Measurements from ENCODE around the gene AS3MT.

AS3MT gene

DNA sequence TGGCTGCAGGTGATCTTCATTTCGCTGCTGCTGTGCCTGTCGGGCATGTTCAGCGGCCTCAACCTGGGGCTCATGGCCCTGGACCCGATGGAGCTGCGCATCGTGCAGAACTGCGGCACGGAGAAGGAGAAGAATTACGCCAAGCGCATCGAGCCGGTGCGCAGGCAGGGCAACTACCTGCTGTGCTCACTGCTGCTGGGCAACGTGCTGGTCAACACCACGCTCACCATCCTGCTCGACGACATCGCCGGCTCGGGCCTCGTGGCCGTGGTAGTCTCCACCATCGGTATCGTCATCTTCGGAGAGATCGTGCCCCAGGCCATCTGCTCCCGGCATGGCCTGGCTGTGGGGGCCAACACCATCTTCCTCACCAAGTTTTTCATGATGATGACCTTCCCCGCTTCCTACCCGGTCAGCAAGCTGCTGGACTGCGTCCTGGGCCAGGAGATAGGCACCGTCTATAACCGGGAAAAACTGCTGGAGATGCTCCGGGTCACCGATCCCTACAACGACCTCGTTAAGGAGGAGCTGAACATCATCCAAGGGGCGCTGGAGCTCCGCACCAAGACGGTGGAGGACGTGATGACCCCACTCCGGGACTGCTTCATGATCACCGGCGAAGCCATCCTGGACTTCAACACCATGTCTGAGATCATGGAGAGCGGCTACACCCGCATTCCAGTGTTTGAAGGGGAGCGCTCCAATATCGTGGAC is 50.1 kb downstream of the AS3MT start:
- H3K36me3 ChIP-seq (ENCODE audit: insufficient read depth, low read length) = no peaks in the 10 kb centered on the region; the same call in 1 of the 2 replicates
- peaks cover 48% of the 10 kb centered on the region for H3K4me1 ChIP-seq (ENCODE audit: insufficient read depth, low read length)
- no peaks in the 10 kb centered on the region for H3K9me3 ChIP-seq (ENCODE audit: insufficient read depth, low read length, severe bottlenecking)
- ATAC-seq (ENCODE audit: insufficient read depth, low read depth) = no peak
- H2AFZ ChIP-seq (ENCODE audit: low read depth, low read length) = peak overlapping the region; percentile 96
- no peak overlapping the region; the same call in 1 of the 2 replicates for H3K27ac ChIP-seq (ENCODE audit: low read length)
- H3K4me3 ChIP-seq (ENCODE audit: low read depth in 1 of 2, low read length in 2 of 2) = peak overlapping the region; percentile 65 to 78; a peak in 3 of 4 replicates
- TF ChIP-seq, protein P1, sequence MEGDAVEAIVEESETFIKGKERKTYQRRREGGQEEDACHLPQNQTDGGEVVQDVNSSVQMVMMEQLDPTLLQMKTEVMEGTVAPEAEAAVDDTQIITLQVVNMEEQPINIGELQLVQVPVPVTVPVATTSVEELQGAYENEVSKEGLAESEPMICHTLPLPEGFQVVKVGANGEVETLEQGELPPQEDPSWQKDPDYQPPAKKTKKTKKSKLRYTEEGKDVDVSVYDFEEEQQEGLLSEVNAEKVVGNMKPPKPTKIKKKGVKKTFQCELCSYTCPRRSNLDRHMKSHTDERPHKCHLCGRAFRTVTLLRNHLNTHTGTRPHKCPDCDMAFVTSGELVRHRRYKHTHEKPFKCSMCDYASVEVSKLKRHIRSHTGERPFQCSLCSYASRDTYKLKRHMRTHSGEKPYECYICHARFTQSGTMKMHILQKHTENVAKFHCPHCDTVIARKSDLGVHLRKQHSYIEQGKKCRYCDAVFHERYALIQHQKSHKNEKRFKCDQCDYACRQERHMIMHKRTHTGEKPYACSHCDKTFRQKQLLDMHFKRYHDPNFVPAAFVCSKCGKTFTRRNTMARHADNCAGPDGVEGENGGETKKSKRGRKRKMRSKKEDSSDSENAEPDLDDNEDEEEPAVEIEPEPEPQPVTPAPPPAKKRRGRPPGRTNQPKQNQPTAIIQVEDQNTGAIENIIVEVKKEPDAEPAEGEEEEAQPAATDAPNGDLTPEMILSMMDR (IDR thresholded peaks at IDR 0.05; ENCODE audit: borderline replicate concordance, extremely low read depth, low read length, poor library complexity, severe bottlenecking) = no peak
- no peak for TF ChIP-seq EZH2 (IDR thresholded peaks at IDR 0.05; ENCODE audit: borderline replicate concordance, low read depth, low read length, severe bottlenecking)
- peak; percentile 11 for DNase-seq
- no peaks in the 10 kb centered on the region for H4K20me1 ChIP-seq (ENCODE audit: insufficient read depth, low read length)
- peak overlapping the region; percentile 95 for H3K4me2 ChIP-seq (ENCODE audit: insufficient read depth, low read length)
- no peaks in the 10 kb centered on the region for H3K27me3 ChIP-seq (ENCODE audit: insufficient read depth, low read length, poor library complexity)
- peak overlapping the region; percentile 83 for H3K9ac ChIP-seq (ENCODE audit: low read depth, low read length)
- peaks cover 15% of the 10 kb centered on the region for H3K79me2 ChIP-seq (ENCODE audit: insufficient read depth, low read length)

DNA sequence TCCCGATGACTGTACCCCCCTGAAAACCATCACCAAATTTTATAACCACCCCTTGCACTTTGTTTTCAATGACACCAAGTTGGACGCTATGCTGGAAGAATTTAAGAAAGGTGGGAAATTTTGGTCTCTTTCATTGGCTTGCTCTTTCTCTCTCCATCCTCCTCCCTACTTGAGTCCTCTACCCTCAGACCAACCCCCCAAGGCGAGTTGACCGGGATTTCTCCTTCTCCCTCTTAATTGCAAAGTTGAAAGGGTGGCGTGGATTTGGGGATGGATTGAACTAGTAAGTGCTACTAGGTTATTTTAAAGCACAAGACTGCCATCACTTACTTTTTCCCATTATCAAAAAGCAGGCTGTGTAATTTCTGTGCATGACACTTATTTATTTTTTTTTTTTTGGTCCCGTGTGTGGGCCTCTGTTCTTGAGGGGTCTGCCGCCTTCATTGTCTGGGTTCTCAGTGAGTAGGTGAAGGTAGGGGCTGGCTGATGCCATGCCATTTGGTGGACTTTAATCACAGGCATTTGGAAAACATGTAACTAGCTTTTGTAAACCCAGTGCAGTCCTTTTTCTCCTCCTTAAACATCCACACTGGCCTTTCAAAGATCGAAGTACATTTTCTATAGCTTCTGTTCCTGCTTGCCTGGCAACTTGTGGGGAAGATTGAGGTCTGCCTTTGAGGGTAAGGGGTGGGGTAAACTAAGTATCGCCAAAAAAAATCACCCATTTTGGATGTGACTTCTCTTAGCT is 50.9 kb downstream of the AS3MT start:
- peaks cover 15% of the 10 kb centered on the region for H3K79me2 ChIP-seq (ENCODE audit: insufficient read depth, low read length)
- no peaks in the 10 kb centered on the region for H3K27me3 ChIP-seq (ENCODE audit: insufficient read depth, low read length, poor library complexity)
- peak overlapping the region; percentile 83; the same call in 1 of the 2 replicates for H3K9ac ChIP-seq (ENCODE audit: low read depth, low read length)
- H3K4me3 ChIP-seq (ENCODE audit: low read depth in 1 of 2, low read length in 2 of 2) = peak overlapping the region; percentile 10 to 78; a peak in 2 of 4 replicates
- TF ChIP-seq, protein P1 (IDR thresholded peaks at IDR 0.05; ENCODE audit: borderline replicate concordance, extremely low read depth, low read length, poor library complexity, severe bottlenecking) = no peak
- TF ChIP-seq EZH2 (IDR thresholded peaks at IDR 0.05; ENCODE audit: borderline replicate concordance, low read depth, low read length, severe bottlenecking) = no peak
- H2AFZ ChIP-seq (ENCODE audit: low read depth, low read length) = no peak overlapping the region
- H3K4me1 ChIP-seq (ENCODE audit: insufficient read depth, low read length) = peaks cover 48% of the 10 kb centered on the region
- ATAC-seq (ENCODE audit: insufficient read depth, low read depth) = no peak
- no peaks in the 10 kb centered on the region for H4K20me1 ChIP-seq (ENCODE audit: insufficient read depth, low read length)
- no peak overlapping the region for H3K27ac ChIP-seq (ENCODE audit: low read length)
- peak overlapping the region; percentile 95 for H3K4me2 ChIP-seq (ENCODE audit: insufficient read depth, low read length)
- H3K36me3 ChIP-seq (ENCODE audit: insufficient read depth, low read length) = no peaks in the 10 kb centered on the region; the same call in 1 of the 2 replicates
- DNase-seq = no peak
- no peaks in the 10 kb centered on the region for H3K9me3 ChIP-seq (ENCODE audit: insufficient read depth, low read length, severe bottlenecking)

DNA sequence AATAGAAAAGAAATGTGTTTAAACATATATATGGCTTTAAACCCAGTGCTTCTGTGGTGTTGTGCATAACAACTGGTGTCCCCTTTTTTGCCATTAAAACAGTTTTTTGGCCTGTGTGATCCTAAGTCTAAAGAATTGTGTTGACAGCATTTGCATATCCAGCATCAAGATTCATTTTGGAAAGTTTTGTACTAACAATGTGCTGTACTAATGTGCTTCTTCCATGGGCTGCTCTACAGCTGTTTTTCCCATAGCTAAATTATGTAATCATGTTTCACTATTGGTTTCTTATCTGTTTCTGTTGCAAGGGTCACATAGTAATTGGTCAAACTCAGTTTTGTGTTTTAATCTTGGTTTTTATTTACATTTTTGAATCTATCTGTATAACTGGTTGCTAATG is 54.3 kb downstream of the AS3MT start:
- Histone ChIP-seq H3K4me2 (ENCODE audit: insufficient read depth, low read length) (peak overlapping the region; percentile 14; the same call in 1 of the 2 replicates), H2AFZ (ENCODE audit: low read depth, low read length) (no peak overlapping the region), H3K9ac (ENCODE audit: low read depth, low read length) (no peak overlapping the region), H3K9me3 (ENCODE audit: insufficient read depth, low read length, severe bottlenecking) (no peaks in the 10 kb centered on the region), H4K20me1 (ENCODE audit: insufficient read depth, low read length) (no peaks in the 10 kb centered on the region), H3K36me3 (ENCODE audit: insufficient read depth, low read length) (no peaks in the 10 kb centered on the region; the same call in 1 of the 2 replicates), H3K79me2 (ENCODE audit: insufficient read depth, low read length) (peaks cover 14% of the 10 kb centered on the region), H3K27me3 (ENCODE audit: insufficient read depth, low read length, poor library complexity) (no peaks in the 10 kb centered on the region), H3K4me3 (ENCODE audit: low read depth in 1 of 2, low read length in 2 of 2) (no peak overlapping the region), H3K4me1 (ENCODE audit: insufficient read depth, low read length) (peaks cover 40% of the 10 kb centered on the region), H3K27ac (ENCODE audit: low read length) (no peak overlapping the region)
- TF ChIP-seq, protein P1 (IDR thresholded peaks at IDR 0.05; ENCODE audit: borderline replicate concordance, extremely low read depth, low read length, poor library complexity, severe bottlenecking) = no peak
- no peak for TF ChIP-seq EZH2 (IDR thresholded peaks at IDR 0.05; ENCODE audit: borderline replicate concordance, low read depth, low read length, severe bottlenecking)
- no peak for ATAC-seq (ENCODE audit: insufficient read depth, low read depth)
- no peak for DNase-seq
